ENCODE results near the gene LTBP3.

Gene LTBP3

GRCh38 chr11:65554057-65554818, 3.9 kb downstream of the LTBP3 start:
- Histone ChIP-seq H3K9me3 (ENCODE audit: control insufficient read depth, insufficient read depth, low read depth, low read length) (no peaks in the 10 kb centered on the region), H3K36me3 (ENCODE audit: control insufficient read depth in 2 of 2, insufficient read depth in 1 of 2, low read length in 2 of 2) (peaks cover 5 to 33% of the 10 kb centered on the region in 2 experiments; a peak in 2 of 3 replicates), H3K4me1 (ENCODE audit: control insufficient read depth, insufficient read depth, low read length) (peaks cover 8% of the 10 kb centered on the region), H3K4me3 (ENCODE audit: low read depth, low read length) (no peak overlapping the region), H3K27ac (ENCODE audit: extremely low read depth, low read depth, low read length) (no peak overlapping the region)
- CTCF ChIA-PET: interaction anchor here (0.5 to 4.3 kb wide), 2 partner anchors 12 to 137 kb away, joined by 5 to 53 read pairs; no protein-coding TSS in a partner anchor
- POLR2A ChIA-PET: no interaction called here
- TF ChIP-seq EGR2 (tag by site-specific recombination; IDR thresholded peaks at IDR 0.05; ENCODE audit: low read depth) (0 out of 2 replicates have a peak, but pooled peaks have one; percentile 7), YY1 (tag by site-specific recombination; IDR thresholded peaks at IDR 0.05) (no peak), ZNF302 (tag by site-specific recombination; IDR thresholded peaks at IDR 0.05; ENCODE audit: low read depth) (no peak)

GRCh38 chr11:65553301-65554001, 4.7 kb downstream of the LTBP3 start:
- ChIA-PET CTCF (interaction anchor here (4.3 kb wide), 1 partner anchor 12 kb away, joined by 53 read pairs; no protein-coding TSS in a partner anchor), POLR2A (interaction anchor here (2.1 kb wide), 1 partner anchor 13 kb away, joined by 7 read pairs; no protein-coding TSS in a partner anchor)
- H3K4me1 ChIP-seq (ENCODE audit: control insufficient read depth, insufficient read depth, low read length): no peaks in the 10 kb centered on the region; the same call in 1 of the 2 replicates
- peaks cover 5 to 41% of the 10 kb centered on the region in 2 experiments; a peak in 2 of 3 replicates for H3K36me3 ChIP-seq (ENCODE audit: control insufficient read depth in 2 of 2, insufficient read depth in 1 of 2, low read length in 2 of 2)
- no peak overlapping the region for H3K27ac ChIP-seq (ENCODE audit: extremely low read depth, low read depth, low read length)
- no peaks in the 10 kb centered on the region for H3K9me3 ChIP-seq (ENCODE audit: control insufficient read depth, insufficient read depth, low read depth, low read length)
- no peak overlapping the region for H3K4me3 ChIP-seq (ENCODE audit: low read depth, low read length)
- TF ChIP-seq SP7 (tag by site-specific recombination; IDR thresholded peaks at IDR 0.05) (0 out of 2 replicates have a peak, but pooled peaks have one; percentile 10), ZNF600 (tag by site-specific recombination; IDR thresholded peaks at IDR 0.05) (peak; percentile 45; the same call in 1 of the 2 replicates), ZBTB7A (tag by site-specific recombination; IDR thresholded peaks at IDR 0.05; ENCODE audit: low read depth) (no peak), OSR2 (tag by site-specific recombination; IDR thresholded peaks at IDR 0.05) (0 out of 2 replicates have a peak, but pooled peaks have one; percentile 9), ZNF776 (tag by site-specific recombination; IDR thresholded peaks at IDR 0.05; ENCODE audit: borderline replicate concordance) (no peak), SP2 (tag by site-specific recombination; IDR thresholded peaks at IDR 0.05) (peak; percentile 54), ZBTB44 (tag by site-specific recombination; IDR thresholded peaks at IDR 0.05) (0 out of 2 replicates have a peak, but pooled peaks have one; percentile 34), PRDM10 (tag by site-specific recombination; IDR thresholded peaks at IDR 0.05) (peak; percentile 26; the same call in 1 of the 2 replicates), PATZ1 (tag by site-specific recombination; IDR thresholded peaks at IDR 0.05) (no peak), SCRT1 (tag by site-specific recombination; IDR thresholded peaks at IDR 0.05; ENCODE audit: borderline replicate concordance) (peak; percentile 59; the same call in 1 of the 2 replicates), ZNF10 (tag by site-specific recombination; IDR thresholded peaks at IDR 0.05) (peak; percentile 80), OVOL3 (tag by site-specific recombination; IDR thresholded peaks at IDR 0.05) (no peak), SCRT2 (tag by site-specific recombination; IDR thresholded peaks at IDR 0.05) (peak; percentile 93), KLF1 (tag by site-specific recombination; IDR thresholded peaks at IDR 0.05) (peak; percentile 90), ZNF366 (tag by site-specific recombination; conservative IDR thresholded peaks at IDR 0.05) (no peak), GLI4 (tag by site-specific recombination; IDR thresholded peaks at IDR 0.05) (no peak), SP3 (tag by site-specific recombination; IDR thresholded peaks at IDR 0.05) (peak; percentile 38; the same call in 1 of the 2 replicates), ZNF621 (tag by site-specific recombination; IDR thresholded peaks at IDR 0.05) (no peak)

Measured in HEK293 (cell line).